Pulmonary artery endothelial cell (primary cell): ENCODE results near the gene EIF3B. TPM values are rescaled to one million over a fixed set of nuclear protein-coding genes. Genes with fewer than 3 reads are reported as not detected.
"Not testable (repeated sequence)": the region's sequence is repeated elsewhere in the genome, so short reads cannot be mapped to it uniquely, and the experiment has no call there.

Source experiments
- DNase-seq: peaks from one replicate; pipeline ENCODE4 v3.0.0-alpha.2; 2011; ENCODE audit warnings: low read depth, low spot score
- total RNA-seq: library from RNA; depleted of rRNA; stranded (reverse); fragments of >200 nt; gene quantifications from 2 replicates; pipeline ENCODE4 v1.2.3, GENCODE V29; 2014

The EIF3B gene
- total RNA-seq, 1 donor from 2014 or later = 280 TPM

DNA sequence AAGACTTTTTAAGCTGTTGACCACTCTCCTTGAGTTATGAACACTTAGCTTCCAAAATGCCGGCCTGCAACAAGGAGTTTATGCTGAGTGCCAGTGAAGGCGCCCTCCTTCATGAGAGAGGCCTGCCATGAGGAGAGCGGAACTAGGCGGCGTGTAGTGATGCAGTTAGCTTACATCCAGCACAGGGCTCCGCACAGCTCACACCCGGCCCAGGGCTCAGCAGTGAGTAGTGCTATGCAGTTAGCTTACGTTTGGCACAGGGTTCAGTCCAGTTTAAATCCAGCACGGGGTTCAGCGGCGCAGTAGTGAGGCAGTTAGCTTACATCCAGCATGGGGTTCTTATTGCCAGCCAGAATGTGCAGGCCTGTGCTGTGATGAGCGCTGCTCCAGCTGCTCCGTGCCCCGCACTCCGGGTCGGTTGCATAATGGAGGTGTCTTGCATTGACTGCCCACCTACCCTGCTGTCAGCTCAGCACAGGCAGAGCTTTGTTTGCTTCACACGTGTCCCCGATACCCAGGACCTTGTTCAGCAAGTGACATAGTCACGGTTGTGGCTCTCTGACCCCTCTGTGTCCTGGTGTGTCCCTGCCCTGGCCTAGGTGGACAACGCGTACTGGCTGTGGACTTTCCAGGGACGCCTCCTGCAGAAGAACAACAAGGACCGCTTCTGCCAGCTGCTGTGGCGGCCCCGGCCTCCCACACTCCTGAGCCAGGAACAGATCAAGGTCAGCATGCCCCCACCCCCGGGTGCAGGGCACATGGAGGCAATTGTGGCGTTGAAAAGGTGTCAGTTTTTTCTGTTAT is 21.9 kb downstream of the EIF3B start:
- DNase-seq = no peak

DNA sequence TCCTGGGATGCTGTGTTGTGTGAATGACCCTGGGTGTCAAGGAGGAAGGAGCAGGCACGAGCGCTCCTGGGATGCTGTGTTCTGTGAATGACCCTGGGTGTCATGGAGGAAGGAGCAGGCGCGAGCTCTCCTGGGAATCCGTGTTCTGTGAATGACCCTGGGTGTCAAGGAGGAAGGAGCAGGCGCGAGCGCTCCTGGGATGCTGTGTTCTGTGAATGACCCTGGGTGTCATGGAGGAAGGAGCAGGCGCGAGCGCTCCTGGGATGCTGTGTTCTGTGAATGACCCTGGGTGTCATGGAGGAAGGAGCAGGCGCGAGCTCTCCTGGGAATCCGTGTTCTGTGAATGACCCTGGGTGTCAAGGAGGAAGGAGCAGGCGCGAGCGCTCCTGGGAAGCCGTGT is 22.9 kb downstream of the EIF3B start:
- DNase-seq = not testable (repeated sequence)

GRCh38 chr7:2378125-2378524 is 23.5 kb downstream of the EIF3B start:
- not testable (repeated sequence) for DNase-seq

GRCh38 chr7:2379161-2379560 is 24.5 kb downstream of the EIF3B start:
- no peak for DNase-seq

GRCh38 chr7:2379821-2380450 is 25.3 kb downstream of the EIF3B start:
- no peak for DNase-seq

GRCh38 chr7:2380461-2380860 is 25.8 kb downstream of the EIF3B start:
- DNase-seq = no peak

DNA sequence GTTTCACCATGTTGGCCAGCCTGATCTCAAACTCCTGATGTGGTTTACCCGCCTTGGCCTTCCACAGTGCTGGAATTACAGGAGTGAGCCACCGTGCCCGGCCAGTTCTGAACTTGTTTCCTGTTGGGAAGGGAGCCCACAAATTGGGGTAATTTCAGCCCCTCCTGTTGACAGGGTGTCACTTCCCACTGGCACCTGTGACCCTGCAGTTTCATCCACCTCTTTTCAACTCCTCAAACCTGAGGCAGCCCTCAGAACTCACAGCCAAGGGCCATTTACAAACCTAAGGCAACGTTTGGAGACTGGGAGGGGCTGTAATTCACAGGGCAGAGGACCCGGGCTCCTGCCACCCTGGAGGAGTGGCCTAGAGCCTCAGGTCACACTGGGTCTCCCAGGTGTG is 26.6 kb downstream of the EIF3B start:
- DNase-seq = no peak

GRCh38 chr7:2381881-2382509 is 27.4 kb downstream of the EIF3B start:
- no peak for DNase-seq

- DNase-seq = no peak
Observed at GRCh38 chr7:2383543-2384274, 29.1 kb downstream of the EIF3B start.

GRCh38 chr7:2384354-2385243 is 30.0 kb downstream of the EIF3B start:
- DNase-seq = no peak

GRCh38 chr7:2386122-2386521 is 31.5 kb downstream of the EIF3B start:
- DNase-seq = not testable (repeated sequence)

DNA sequence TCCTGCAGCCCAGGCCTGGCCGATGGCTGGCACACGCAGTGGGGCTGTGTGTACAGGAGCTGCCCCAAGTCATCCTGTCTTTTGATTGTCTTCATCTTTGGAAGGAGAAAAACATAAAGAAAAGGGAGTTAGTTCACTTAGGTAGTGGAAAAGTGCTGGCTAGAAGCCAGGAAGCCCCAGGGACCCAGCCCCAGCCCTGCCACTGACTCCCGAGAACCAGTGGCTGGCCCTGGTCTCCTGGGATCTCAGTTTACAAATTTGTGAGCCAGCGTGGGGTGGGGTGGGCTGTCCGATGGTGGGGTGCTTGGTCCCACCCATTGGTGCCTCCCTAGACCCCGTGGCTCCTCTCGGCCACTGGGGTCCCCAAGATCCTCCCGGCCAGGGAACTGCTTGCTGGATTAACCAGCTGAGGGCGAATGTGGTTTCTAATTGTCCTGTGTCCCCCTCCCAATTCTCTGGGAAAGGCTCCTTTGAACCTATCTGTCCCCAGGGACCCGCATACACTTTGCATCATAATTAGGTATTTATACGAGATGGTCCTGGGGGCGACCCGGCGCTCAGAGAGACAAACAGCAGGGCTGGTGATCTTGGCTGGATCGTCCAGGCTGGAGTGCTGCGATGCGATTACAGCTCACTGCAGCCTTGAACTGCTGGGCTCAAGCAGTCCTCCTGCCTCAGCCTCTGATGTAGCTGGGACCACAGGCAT is 32.5 kb downstream of the EIF3B start:
- DNase-seq = no peak

DNA sequence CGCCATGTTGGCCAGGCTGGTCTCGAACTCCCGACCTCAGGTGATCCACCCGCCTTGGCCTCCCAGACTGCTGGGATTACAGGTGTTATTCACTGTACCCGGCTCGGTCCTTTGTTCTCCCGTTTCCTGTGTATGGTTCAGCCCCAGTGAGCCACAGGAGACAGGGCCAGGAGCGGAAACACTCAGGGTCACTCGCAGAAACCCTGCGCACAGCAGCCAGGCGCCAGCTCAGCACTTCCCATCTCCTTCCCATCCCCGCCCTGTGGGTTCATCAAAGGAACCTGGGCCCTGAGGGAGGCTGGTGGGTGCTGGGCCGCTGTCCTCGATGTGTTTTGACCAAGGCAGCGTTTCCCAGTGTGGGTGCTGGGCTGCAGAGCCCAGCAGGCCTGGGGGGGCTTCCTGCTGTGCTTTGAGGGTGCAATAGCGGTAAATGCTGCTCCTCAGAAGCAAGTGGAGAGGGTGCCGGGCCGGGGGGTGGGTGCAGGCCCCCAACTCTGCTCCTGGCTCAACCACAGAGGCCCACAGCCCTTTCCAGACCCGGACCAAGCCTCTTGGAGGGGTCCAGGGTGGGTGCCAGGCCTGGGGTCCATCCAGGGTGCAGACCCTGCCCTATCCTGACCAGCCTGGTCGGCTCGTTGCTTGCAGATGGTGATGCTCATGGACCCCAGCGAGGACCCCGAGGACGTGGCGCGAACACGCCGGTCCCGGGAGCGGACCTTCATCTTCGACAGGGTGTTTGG is 33.4 kb downstream of the EIF3B start:
- no peak for DNase-seq

DNA sequence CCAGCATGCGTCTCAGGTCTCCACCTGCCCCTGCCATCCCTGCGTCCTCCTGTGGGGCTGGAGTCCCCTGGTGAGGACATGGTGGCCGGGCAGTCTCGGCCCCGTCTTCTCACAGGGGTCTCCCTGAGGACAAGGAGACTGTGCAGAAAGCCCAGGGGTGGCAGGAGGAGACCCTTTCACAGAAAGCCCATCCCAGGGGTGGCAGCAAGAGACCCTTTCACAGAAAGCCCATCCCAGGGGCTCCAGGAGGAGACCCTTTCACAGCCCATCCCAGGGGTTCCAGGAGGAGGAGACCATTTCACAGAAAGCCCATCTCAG is 34.0 kb downstream of the EIF3B start:
- no peak for DNase-seq

DNA sequence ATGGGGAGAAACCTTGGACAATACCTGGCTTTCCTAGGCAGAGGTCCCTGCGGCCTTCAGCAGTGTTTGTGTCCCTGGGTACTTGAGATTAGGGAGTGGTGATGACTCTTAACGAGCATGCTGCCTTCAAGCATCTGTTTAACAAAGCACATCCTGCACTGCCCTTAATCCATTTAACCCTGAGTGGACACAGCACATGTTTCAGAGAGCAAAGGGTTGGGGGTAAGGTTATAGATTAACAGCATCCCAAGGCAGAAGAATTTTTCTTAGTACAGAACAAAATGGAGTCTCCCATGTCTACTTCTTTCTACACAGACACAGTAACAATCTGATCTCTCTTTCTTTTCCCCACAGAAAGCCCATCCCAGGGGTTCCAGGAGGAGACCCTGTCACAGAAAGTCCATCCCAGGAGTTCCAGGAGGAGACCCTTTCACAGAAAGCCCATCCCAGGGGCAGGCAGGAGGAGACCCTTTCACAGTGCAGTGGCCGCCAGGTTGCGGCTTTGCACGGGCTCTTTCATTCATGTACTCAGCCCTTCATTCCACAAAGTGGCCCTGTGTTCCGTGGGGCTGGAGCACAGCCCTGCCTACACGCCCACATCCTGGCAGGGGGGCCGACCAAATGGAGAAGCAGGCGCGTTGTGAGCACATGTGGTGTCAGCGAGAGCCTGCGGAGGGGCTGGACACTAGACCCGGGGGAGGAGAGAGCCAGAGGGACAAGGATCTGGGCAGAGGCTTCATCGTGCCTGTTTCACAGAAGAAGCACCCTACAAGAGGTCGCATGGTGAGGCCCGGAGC is 35.6 kb downstream of the EIF3B start:
- not testable (repeated sequence) for DNase-seq

- DNase-seq = no peak
Observed at GRCh38 chr7:2393706-2394105, 39.1 kb downstream of the EIF3B start.

- no peak for DNase-seq
Observed at GRCh38 chr7:2394566-2395082, 40.0 kb downstream of the EIF3B start.

DNA sequence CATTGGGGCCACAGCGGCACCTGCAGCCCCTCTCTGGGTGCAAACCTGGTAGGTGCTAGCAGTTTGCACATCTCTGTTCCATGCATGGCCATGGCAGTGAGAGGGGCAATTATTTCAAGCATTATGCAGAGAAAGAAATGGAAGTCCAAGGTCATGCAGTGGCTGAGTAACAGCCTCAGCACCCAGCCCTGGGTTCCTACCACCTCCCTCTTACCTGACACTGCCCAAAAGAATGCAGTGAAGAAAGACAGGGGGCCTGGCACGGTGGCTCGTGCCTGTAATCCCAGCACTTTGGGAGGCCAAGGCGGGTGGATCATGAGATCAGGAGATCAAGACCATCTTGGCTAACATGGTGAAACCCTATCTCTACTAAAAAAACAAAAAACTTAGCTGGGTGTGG is 43.9 kb downstream of the EIF3B start:
- DNase-seq = no peak
